GM23248 (cell line): ENCODE measurements around the gene ZCCHC8. TPM values are rescaled to one million over a fixed set of nuclear protein-coding genes. Genes with fewer than 3 reads are reported as not detected.
"Not testable (repeated sequence)": the region's sequence is repeated elsewhere in the genome, so short reads cannot be mapped to it uniquely, and the experiment has no call there.

Experiments
- DNase-seq: peaks from one replicate; pipeline ENCODE4 v3.0.0-alpha.2; 2015
- H2AFZ ChIP-seq: fragments of 200-600 bp; sonication (generic); 2 replicates; pipeline ENCODE4 v1.6.1; 2016; ENCODE audit warnings: antibody characterized with exemption
- H3F3A ChIP-seq: fragments of 200-600 bp; sonication (generic); 2 replicates; pipeline ENCODE4 v1.6.1; 2016; ENCODE audit warnings: mild to moderate bottlenecking, antibody characterized with exemption, mixed run types; ENCODE audit not compliant: insufficient read depth
- H3K27ac ChIP-seq: fragments of 200-600 bp; sonication (generic); 2 replicates; pipeline ENCODE4 v1.5.1; 2016; ENCODE audit warnings: mild to moderate bottlenecking
- H3K27me3 ChIP-seq: fragments of 200-600 bp; sonication (generic); replicated peaks from 2 replicates; pipeline ENCODE4 v1.6.1; 2016; ENCODE audit warnings: mild to moderate bottlenecking; ENCODE audit not compliant: insufficient read depth
- H3K36me3 ChIP-seq: fragments of 200-600 bp; sonication (generic); 2 replicates; pipeline ENCODE4 v1.6.1; 2016; ENCODE audit warnings: low read depth, mild to moderate bottlenecking
- H3K4me1 ChIP-seq: fragments of 200-600 bp; sonication (generic); 2 replicates; pipeline ENCODE4 v1.6.1; 2016; ENCODE audit warnings: mild to moderate bottlenecking; ENCODE audit not compliant: insufficient read depth
- H3K4me2 ChIP-seq: fragments of 200-600 bp; sonication (generic); one replicate; pipeline ENCODE4 v1.6.1; 2016; ENCODE audit warnings: mild to moderate bottlenecking; ENCODE audit not compliant: unreplicated experiment
- H3K4me3 ChIP-seq: fragments of 200-600 bp; sonication (generic); 2 replicates; pipeline ENCODE4 v1.5.1; 2016; ENCODE audit warnings: mild to moderate bottlenecking
- H3K79me2 ChIP-seq: fragments of 200-600 bp; sonication (generic); 2 replicates; pipeline ENCODE4 v1.6.1; 2016; ENCODE audit warnings: mild to moderate bottlenecking; ENCODE audit not compliant: insufficient read depth
- H3K9ac ChIP-seq: fragments of 200-600 bp; sonication (generic); 2 replicates; pipeline ENCODE4 v1.6.1; 2016; ENCODE audit warnings: mild to moderate bottlenecking
- H3K9me2 ChIP-seq: fragments of 200-600 bp; sonication (generic); 2 replicates; pipeline ENCODE4 v1.6.1; 2016; ENCODE audit warnings: mixed run types, mild to moderate bottlenecking, moderate library complexity; ENCODE audit not compliant: insufficient read depth
- H3K9me3 ChIP-seq: fragments of 200-600 bp; sonication (generic); one replicate; pipeline ENCODE4 v1.6.1; 2017; ENCODE audit warnings: low read depth
- H4K20me1 ChIP-seq: fragments of 200-600 bp; sonication (generic); 2 replicates; pipeline ENCODE4 v1.6.0; 2016; ENCODE audit not compliant: insufficient read depth
- EZH2 ChIP-seq: fragments of 200-600 bp; sonication (generic); IDR thresholded peaks from 2 replicates; pipeline ENCODE4 v1.6.1; 2018; ENCODE audit warnings: antibody characterized with exemption, mild to moderate bottlenecking; ENCODE audit not compliant: insufficient read depth, poor library complexity, severe bottlenecking
- EZH2phosphoT487 ChIP-seq: fragments of 200-600 bp; sonication (generic); IDR thresholded peaks from 2 replicates; pipeline ENCODE4 v1.6.1; 2018; ENCODE audit warnings: antibody characterized with exemption, moderate library complexity, mild to moderate bottlenecking, low read depth; ENCODE audit not compliant: insufficient read depth
- WGBS, 2 experiments: methylation state at CpG; one replicate each; pipeline ENCODE4 v1.1.6; 2015 to 2017; ENCODE audit warnings: low lambda C conversion rate in 2 of 2, low coverage in 1 of 2; ENCODE audit errors: missing lambda C conversion rate in 2 of 2; 5-methylcytosine and 5-hydroxymethylcytosine counted together
- in situ Hi-C: fragments of 300-500 bp; cut with MboI; formaldehyde crosslinking; loops from 2 replicates; pipeline ENCODE4 v1.15.0; 2020
- polyA plus RNA-seq: library from polyadenylated mRNA; unstranded; fragments of >200 nt; fragmentation: Nextera tagmentation; extraction: Ambion mirVana; gene quantifications from 2 replicates; pipeline ENCODE4 v1.2.1, GENCODE V29; 2016
- total RNA-seq: library from RNA; depleted of rRNA; stranded (reverse); fragments of >200 nt; shearing (Covaris generic); gene quantifications from 2 replicates; pipeline ENCODE4 v1.2.3, GENCODE V29; 2014

Gene ZCCHC8
- total and polyA plus RNA-seq, 2 experiments from 2014 or later: 13.2 to 13.6 TPM

- peaks cover 94% of the 10 kb centered on the region for H3K79me2 ChIP-seq
- peak overlapping the region; percentile 80 for H3K27ac ChIP-seq
- TF ChIP-seq EZH2: no peak
- TF ChIP-seq EZH2phosphoT487: no peak
- H3K4me2 ChIP-seq: no peak overlapping the region
- peak overlapping the region; percentile 33; the same call in 1 of the 2 replicates for H3K9ac ChIP-seq
- peaks cover 85% of the 10 kb centered on the region for H3F3A ChIP-seq
- WGBS, 2 experiments: 96 to 98% methylated on average over 13 of the region's 13 CpGs
- in situ Hi-C loops: no loop called here
- peaks cover 11% of the 10 kb centered on the region for H4K20me1 ChIP-seq
- no peaks in the 10 kb centered on the region for H3K27me3 ChIP-seq
- no peak for DNase-seq
- H3K9me2 ChIP-seq: no peaks in the 10 kb centered on the region
- H3K9me3 ChIP-seq: no peaks in the 10 kb centered on the region
- H3K4me1 ChIP-seq: peaks cover 26% of the 10 kb centered on the region
- no peak overlapping the region for H3K4me3 ChIP-seq
- no peak overlapping the region for H2AFZ ChIP-seq
- H3K36me3 ChIP-seq: peaks cover 96% of the 10 kb centered on the region
Measured at GRCh38 chr12:122516544-122517361, 16.0 kb upstream of the ZCCHC8 start.

- no peak overlapping the region for H2AFZ ChIP-seq
- DNase-seq: no peak
- H3K9ac ChIP-seq: no peak overlapping the region
- no peak overlapping the region for H3K4me2 ChIP-seq
- peaks cover 96% of the 10 kb centered on the region for H3K36me3 ChIP-seq
- peaks cover 70% of the 10 kb centered on the region for H3F3A ChIP-seq
- no peak overlapping the region for H3K27ac ChIP-seq
- in situ Hi-C loops: no loop called here
- peaks cover 94% of the 10 kb centered on the region for H3K79me2 ChIP-seq
- 68 to 76% methylated on average over 2 of the region's 2 CpGs for WGBS, 2 experiments
- no peaks in the 10 kb centered on the region for H3K9me2 ChIP-seq
- H3K4me3 ChIP-seq: no peak overlapping the region
- peaks cover 11% of the 10 kb centered on the region for H4K20me1 ChIP-seq
- peaks cover 24% of the 10 kb centered on the region for H3K4me1 ChIP-seq
- H3K9me3 ChIP-seq: no peaks in the 10 kb centered on the region
- TF ChIP-seq EZH2phosphoT487 (no peak), EZH2 (no peak)
- H3K27me3 ChIP-seq: no peaks in the 10 kb centered on the region
Measured at GRCh38 chr12:122515275-122515674, 14.5 kb upstream of the ZCCHC8 start.

DNA sequence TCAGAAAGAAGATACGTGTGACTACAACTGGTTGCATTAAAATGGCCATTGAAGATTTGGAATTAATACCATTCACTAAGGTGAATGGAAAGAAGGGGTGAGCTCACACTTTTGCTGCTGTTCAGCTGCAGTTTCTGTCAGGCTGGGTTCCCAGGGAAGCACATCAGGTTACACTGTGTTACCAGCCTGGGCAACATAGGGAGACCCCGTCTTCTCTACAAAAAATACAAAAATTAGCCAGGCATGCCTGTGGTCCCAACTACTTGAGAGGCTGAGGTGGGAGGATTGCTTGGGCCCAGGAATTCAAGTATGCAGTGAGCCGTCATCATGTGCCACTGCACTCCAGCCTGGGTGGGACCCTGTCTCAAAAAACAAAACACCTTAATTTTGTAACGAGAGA lies 12.9 kb upstream of the ZCCHC8 start:
- no peaks in the 10 kb centered on the region for H3K9me2 ChIP-seq
- peaks cover 61% of the 10 kb centered on the region for H3F3A ChIP-seq
- no peak for DNase-seq
- no peaks in the 10 kb centered on the region for H3K9me3 ChIP-seq
- H3K79me2 ChIP-seq: peaks cover 96% of the 10 kb centered on the region
- no peak overlapping the region for H3K27ac ChIP-seq
- in situ Hi-C loops: no loop called here
- H3K4me3 ChIP-seq: no peak overlapping the region
- H3K27me3 ChIP-seq: no peaks in the 10 kb centered on the region
- no peak for TF ChIP-seq EZH2phosphoT487
- no peak for TF ChIP-seq EZH2
- no peak overlapping the region for H3K4me2 ChIP-seq
- H3K36me3 ChIP-seq: peaks cover 96% of the 10 kb centered on the region
- no peak overlapping the region for H2AFZ ChIP-seq
- H3K9ac ChIP-seq: no peak overlapping the region
- 98% methylated on average over 4 of the region's 4 CpGs for WGBS, 2 experiments
- peaks cover 12% of the 10 kb centered on the region for H3K4me1 ChIP-seq
- H4K20me1 ChIP-seq: peaks cover 9% of the 10 kb centered on the region

DNA sequence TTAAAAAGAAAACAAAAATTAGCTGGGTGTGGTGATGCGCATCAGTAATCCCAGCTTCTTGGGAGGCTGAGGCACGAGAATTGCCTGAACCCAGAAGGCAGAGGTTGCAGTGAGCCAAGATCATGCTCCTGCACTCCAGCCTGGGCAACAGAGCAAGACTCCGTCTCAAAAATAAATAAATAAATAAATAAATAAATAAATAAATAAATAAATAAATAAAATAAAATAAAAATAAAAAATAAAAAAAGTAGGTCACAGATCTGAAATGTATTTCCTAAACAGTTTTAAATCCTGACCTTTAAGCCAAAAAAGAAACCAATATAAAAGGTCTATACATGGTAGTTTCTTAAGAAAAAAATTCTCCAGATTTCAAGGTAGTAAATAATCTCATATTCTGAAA lies 12.3 kb upstream of the ZCCHC8 start:
- in situ Hi-C loops: not testable (repeated sequence)

More for the DNA sequence above, 12.3 kb upstream of the ZCCHC8 start:
- not testable (repeated sequence) for H2AFZ ChIP-seq, H3K27me3 ChIP-seq, H3K9me2 ChIP-seq, H3K4me3 ChIP-seq, H3K9ac ChIP-seq, H4K20me1 ChIP-seq, H3K4me2 ChIP-seq, H3K27ac ChIP-seq, H3K4me1 ChIP-seq, DNase-seq, H3K9me3 ChIP-seq
- peaks cover 96% of the 10 kb centered on the region for H3K79me2 ChIP-seq
- H3F3A ChIP-seq: peaks cover 60% of the 10 kb centered on the region
- peaks cover 96% of the 10 kb centered on the region for H3K36me3 ChIP-seq
- WGBS, 2 experiments: 79 to 83% methylated on average over 3 of the region's 3 CpGs
